GM18498 (cell line): ENCODE results near the gene PPFIBP1.
A peak's percentile ranks its signal among the peaks of the same experiment; 100 is the strongest.
"Not testable (repeated sequence)": the region's sequence is repeated elsewhere in the genome, so short reads cannot be mapped to it uniquely, and the experiment has no call there.

Experiments used
- ATAC-seq: cut with Tn5 transposase; IDR thresholded peaks from one replicate; pipeline ENCODE4 v1.9.1; 2021; ENCODE audit warnings: mild to moderate bottlenecking, moderate library complexity; ENCODE audit not compliant: unreplicated experiment

Gene PPFIBP1

DNA sequence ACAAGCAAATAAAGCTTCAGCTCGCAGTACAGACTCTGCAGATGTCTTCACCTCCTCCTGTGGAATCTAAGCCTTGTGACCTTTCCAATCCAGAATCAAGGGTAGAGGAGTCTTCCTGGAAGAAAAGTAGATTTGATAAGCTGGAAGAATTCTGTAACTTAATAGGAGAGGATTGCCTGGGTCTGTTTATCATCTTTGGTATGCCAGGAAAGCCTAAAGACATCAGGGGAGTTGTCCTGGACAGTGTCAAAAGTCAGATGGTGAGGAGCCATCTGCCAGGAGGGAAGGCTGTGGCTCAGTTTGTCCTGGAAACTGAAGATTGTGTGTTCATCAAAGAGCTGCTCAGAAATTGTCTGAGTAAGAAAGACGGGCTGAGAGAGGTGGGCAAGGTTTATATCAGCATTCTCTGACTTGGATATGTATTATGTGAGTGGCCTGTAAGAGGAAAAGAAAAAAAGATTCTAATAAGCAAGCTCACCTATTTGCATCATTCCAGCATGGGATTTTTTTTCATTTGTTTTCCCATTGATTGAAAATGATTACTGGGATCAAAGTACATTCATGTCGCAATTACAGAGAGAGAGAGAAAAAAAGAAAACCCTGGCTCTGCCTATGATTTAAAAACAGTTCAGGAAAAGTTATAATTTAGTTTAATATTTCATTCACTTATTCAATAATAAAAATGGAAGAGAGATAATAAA is 173.0 kb downstream of the PPFIBP1 start:
- no peak for ATAC-seq

DNA sequence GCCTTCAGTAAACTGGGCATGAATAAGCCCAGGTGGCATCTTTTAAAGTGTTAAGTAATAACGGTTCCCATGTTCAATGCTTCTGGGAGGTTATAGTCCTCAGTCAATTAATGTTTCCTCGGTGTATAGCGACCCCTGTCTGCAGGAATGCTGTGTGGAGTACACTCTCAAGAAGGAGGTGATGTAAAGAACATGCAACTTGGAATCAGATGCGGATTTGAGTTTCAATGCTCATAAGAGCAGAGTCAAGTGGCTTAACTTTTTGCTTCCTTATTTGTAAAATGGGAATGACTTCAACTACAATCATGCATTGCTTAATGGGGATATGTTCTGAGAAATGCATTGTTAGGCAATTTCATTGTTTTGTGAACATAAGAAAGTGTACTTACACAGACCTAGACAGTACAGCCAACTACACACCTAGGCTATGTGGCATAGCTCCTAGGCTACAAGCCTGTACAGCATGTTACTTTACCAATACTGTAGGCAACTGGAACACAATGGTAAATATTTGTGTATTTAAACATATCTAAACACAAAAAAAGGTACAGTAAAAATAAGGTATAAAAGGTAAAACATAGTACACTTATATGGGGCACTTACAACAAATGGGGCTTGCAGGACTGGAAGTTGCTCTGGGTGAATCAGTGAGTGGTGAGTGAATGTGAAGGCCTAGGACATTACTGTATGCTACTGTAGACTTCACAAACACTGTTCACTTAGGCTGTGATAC is 179.9 kb downstream of the PPFIBP1 start:
- ATAC-seq: peak; percentile 94

DNA sequence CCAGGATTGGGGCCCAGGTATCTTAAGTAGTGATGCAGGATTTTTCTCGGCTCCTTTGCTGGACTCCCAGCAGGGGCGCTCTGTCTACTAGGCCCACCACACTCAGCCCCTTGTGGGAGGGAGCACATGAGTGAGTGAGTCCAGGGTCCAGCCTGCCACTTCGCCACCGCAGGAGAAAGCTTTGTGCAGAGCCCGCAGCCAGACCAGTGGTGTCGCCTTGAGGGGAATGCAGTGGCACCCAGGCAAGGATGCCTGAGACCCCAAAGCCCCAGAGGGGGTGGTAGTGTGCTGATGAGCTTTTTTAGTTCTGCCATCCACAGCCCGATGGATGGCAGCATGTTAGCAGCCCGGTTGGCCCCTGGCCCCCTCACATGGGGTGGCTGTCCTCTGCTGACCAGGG is 181.3 kb downstream of the PPFIBP1 start:
- ATAC-seq: no peak

DNA sequence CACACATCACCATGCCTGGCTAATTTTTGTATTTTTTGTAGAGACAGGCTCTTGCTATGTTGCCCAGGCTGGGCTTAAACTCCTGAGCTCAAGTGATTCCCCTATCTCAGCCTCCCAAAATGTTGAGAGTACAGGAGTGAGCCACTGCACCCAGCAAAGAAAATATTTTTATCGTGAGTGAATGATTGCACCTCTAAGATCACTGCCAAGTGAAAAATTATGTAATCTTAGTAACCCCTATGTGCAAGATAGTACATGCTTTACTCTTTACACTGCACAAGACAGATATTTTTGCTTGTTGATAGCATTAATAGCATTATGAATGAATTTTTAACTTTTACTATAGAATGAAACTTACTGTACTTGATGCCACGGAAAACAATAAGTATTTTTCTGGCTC is 183.2 kb downstream of the PPFIBP1 start:
- ATAC-seq: no peak

DNA sequence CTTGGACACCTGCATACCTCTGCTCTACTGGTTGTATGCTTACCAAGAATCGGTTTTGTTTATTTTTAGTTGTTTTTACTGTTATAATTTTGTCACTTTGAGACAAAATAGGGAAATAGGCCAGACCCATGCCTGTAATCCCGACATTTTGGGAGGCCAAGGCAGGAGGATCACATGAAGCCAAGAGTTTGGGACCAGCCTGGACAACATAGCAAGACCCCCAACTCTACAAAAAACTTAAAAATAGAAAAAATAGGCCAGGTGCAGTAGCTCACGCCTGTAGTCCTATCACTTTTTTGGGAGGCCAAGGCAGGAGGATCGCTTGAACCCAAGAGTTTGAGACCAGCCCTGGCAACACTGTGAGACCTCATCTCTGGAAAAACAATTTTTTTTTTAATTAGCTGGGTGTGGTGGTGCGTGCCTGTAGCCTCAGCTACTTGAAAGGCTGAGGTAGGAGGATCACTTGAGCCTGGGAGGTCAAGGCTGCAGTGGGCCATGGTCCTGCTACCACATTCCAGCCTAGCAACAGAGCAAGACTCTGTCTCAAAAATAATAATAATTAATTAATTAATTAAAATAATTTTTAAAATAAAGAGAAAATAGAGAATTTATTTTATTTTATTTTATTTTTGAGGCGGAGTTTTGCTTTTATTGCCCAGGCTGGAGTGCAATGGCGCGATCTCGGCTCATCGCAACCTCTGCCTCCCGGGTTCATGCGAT is 185.4 kb downstream of the PPFIBP1 start:
- no peak for ATAC-seq

DNA sequence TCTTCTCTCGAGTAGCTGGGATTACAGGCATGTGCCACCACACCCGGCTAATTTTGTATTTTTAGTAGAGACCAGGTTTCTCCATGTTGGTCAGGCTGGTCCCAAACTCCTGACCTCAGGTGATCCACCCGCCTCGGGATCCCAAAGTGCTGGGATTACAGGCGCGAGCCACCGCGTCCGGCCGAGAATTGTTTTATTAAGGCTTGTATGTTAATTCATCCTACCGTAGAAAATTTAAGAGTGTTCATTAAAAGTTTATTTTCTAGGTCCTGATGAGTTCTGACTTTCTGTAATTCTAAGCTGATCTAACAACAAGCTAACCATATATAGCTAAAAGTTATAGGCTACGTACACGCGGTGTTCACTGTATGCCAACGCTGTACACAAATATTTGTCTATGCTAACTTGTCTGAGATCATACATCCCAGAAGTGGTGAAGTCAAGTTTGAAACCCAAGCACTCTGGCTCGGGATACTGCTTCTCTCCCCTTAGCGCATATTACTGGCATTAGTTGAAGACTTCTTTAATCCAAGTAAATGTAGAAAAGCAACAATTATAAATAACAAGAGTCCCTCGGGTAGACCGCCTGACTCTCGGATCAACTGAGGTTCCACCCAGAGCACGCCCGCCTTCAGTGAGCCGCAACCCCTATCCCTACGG is 186.1 kb downstream of the PPFIBP1 start:
- ATAC-seq: peak; percentile 46

DNA sequence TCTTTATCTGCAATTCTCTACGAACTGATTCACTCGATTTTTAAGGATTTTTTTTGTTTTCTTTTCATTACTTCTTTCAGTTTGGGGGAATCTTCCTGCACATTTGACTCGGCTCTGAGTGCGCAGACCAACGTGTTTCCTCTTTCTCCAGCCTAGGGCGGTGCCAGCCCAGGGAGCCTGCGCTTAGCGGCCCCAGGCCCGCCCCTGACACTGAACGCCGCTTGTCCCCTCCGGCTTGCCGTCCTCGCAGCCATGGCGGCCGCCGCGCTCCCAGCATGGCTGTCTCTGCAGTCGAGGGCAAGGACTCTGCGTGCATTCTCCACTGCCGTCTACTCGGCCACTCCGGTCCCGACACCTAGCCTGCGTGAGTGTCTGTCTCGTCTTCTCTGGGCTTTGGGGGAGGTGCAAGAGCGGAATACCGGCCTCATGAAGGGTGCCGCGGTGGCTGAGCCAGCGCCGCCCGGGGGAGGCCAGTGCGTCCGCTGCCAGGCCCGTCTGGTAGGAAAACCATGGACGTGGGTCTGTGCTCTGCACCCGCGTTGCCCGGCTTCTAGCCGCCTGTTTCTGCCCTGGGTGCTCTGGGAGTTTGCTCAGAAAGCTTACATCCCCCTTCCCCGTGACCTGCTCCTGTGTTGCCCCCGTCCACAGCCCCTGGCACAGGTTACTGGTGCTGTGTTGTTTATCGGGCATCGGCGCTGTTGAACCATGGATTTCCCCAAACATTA is 186.7 kb downstream of the PPFIBP1 start, which contains the start of gene MRPS35:
MRPS35 (plus strand) TSS at position 241 of the 725 bp plus-strand sequence; CDS start at position 253, 12 bp downstream.
- ATAC-seq: peak; percentile 97

DNA sequence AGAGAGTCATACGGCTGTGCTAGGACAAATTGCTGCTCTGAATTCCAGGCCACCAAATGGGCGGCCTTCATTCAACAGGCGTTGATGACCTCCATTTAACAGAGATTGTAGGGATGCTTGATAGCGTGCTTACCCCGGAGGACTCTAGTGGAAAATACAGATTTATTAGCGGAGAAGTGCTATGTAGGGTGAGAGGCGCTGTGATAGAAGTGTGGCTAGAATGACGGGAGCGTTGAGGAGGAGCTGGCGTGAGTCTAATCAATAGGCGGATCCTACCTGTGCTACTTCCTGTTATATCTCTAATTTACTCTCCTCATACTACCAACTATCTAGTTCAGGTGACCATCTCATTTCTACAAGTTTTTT is 187.3 kb downstream of the PPFIBP1 start:
- no peak for ATAC-seq

DNA sequence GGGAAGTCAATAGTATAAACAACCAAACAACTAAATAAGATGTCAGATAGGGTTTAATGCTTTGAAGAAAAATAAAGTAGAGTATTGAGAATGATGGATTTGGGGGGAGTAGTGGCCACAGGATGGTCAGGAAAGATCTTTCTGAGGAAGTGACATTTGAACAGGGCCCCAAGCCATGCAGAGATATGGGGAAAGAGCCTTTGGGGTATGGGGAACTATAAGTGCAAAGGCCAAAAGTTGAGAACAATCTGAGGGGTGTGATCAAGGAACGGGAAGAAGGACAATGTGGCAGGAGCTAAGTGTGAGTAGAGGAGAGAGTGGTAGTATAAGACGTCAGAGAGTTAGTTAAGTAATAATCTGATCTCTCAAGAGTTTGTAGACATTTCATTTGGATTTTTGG is 188.0 kb downstream of the PPFIBP1 start:
- no peak for ATAC-seq

DNA sequence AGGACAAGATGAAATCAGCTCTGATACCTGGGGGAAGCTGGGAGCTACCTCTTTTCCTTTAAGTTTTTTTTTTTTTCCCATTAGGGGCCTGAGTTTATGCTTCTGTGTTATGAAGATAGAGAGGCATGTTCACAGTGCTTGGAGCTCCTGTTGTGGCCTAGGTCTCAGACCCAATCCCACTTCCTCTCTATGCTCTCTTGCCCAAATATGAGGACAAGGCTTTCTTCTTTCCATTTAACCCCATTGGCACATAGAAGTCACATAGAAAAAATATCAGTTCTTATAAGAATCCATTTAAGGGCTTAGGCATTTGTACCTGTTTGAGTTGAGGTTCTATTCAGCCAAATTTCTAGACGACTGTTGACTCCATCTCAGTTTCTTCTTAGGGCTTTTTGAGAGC is 199.2 kb downstream of the PPFIBP1 start:
- ATAC-seq: no peak

DNA sequence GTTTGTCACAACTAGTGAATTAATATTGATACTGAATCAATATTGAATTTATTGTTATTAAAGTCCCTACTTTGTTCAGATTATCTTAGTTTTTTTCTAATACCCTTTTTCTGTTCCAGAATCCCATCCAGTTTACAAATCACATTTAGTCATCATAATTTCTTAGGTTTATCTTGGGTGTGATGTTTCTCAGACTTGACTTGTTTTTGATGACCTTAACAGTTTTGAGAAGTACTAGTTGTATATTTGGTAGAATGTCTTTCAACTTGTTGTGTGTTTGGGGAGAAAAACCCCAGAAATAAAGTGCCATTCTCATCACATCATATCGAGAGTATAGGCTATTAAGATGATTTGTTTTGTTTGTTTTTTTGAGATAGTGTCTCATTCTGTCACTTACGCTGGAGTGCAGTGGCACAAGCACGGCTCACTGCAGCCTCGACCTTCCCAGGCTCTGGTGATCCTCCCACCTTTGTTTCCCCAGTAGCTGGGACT is 206.1 kb downstream of the PPFIBP1 start:
- ATAC-seq: no peak

DNA sequence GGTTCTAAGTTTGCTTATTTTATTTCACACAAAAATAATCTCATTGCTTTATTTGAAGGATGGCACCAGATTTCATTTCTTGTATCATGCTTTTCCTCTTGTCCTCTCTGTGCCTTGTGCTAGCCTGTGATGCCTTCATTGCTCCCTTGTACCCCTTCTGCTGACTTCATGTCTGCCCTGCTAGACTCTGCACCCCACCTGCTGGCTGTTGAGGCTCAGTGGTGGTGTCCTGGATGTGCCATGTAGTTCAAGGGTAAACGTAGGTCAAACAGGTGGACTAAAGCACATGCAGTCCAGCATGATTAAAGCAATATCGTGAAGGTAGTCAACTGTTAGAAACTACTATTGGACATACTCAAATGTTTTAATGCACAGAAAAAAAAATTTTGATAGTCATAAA is 208.3 kb downstream of the PPFIBP1 start:
- no peak for ATAC-seq

DNA sequence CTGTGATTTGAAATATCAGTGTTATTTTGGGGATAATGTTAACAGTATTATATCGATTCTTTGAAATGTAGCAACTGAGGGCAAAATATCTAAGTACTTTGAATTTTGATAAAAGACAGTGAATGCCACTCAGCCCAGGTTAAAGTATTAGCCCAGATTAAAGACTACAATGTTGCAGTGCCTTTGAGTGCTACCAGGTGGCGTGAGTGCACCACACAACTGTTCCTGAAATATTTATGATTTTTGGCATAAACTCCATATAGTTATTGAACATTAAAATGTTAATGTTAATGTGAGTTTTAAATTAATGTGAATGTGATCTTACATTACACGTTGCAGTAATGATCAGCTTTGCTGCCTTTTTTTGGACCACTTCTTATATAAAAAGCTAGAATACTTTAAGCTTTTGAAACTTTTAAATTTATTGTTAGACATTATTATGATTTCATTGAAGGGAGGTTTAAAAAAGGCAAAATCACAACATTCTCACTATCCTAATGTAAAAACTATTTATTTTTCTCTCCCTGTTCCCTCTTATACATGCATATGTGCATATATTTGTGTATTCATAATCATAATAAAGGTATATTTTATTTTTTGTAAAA is 209.1 kb downstream of the PPFIBP1 start:
- ATAC-seq: no peak

DNA sequence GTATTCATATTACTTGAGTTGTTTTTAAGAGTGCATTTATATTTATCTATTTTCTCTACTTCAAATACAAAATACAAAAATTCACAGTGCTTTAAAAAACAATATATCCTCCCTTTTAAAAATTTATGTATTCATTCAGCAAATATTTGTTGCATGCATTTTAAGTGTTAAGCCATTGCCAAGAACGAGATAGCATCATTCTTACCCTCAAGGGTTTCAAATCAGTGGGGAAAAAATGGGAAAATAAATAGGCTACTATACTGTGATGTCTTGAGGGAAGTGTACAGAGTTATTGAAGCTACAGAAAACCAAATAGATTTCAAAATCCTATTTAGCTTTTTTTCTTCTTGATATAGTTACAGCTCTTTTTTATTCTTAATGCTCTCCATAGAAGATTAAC is 209.8 kb downstream of the PPFIBP1 start:
- no peak for ATAC-seq

DNA sequence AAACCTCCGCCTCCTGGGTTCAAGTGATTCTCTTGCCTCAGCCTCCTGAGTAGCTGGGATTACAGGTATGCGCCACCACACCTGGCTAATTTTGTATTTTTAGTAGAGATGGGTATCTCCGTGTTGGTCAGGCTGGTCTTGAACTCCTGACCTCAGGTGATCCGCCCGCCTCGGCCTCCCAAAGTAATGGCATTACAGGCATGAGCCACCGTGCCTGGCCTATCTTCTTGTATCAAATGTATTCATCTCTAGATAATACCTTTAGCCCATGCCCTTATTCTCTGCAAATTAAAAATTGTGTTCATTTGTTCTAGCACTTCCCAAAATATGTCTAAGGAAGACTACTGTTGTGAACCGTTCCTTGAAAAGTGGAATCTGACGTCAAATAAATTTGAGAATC is 210.3 kb downstream of the PPFIBP1 start:
- ATAC-seq: not testable (repeated sequence)

DNA sequence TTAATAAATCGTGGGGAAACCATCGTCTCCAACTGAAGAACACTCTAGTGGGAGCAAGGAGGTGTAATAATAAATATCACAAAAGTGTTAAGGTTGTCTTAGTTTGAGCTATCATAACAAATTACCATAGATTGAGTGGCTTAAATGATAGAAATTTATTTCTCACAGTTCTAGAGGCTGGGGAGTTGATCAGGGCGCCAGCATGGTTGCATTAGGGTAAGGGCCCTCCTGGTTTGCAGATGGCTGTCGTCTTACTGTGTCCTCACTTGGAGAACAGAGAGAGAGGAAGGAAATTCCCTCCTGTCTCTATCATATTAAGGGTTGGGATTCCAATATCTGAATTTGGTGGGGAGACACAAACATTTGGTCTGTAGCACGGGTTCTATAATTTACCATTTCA is 219.6 kb downstream of the PPFIBP1 start:
- ATAC-seq: no peak
